HepG2 (cell line): ENCODE results near the gene HSP90AB1. TPM values are rescaled to one million over a fixed set of nuclear protein-coding genes. Genes with fewer than 3 reads are reported as not detected.

Experiments
- ATAC-seq: fragments of 200-7000 bp; cut with Tn5 transposase; 3 replicates; pipeline ENCODE4 v1.9.1; 2020; ENCODE audit warnings: mild to moderate bottlenecking, moderate library complexity
- BruUV-seq: library from RNA; stranded (reverse); fragments of 400-500 nt; replicated peaks from 2 replicates; lab custom pipeline; 2021; lab: Mats Ljungman, UMichigan
- CTCF ChIA-PET: fragments of 300-600 bp; formaldehyde crosslinking; extraction: SDS; loops from one replicate; lab custom pipeline; 2021; ENCODE audit warnings: low total read pairs, inconsistent platforms, low intra/inter-chr PET ratio; lab: Yijun Ruan, JAX
- POLR2A ChIA-PET: fragments of 350-600 bp; sonication (Branson Sonifier 250); formaldehyde crosslinking; loops from one replicate; lab custom pipeline; 2020; ENCODE audit warnings: antibody characterized with exemption, inconsistent platforms; lab: Yijun Ruan, JAX
- DNase-seq: peaks from one replicate; pipeline ENCODE4 v3.0.0-alpha.2; 2015; ENCODE audit warnings: low spot score
- FAIRE-seq: peaks from 3 replicates; lab custom pipeline; 2011; peaks lifted over from hg19 to GRCh38; lab: Jason Lieb, UNC
- H2AFZ ChIP-seq: one replicate; pipeline ENCODE4 v1.6.1; 2011; ENCODE audit warnings: low read length, inconsistent platforms
- H3K27ac ChIP-seq: fragments of 300-600 bp; 3 replicates; pipeline ENCODE4 v1.8.0; 2011; ENCODE audit warnings: mixed run types, mild to moderate bottlenecking, mixed read lengths, low read length, inconsistent platforms; ENCODE audit not compliant: insufficient read depth; ENCODE audit errors: extremely low read length
- H3K27me3 ChIP-seq, 2 experiments: fragments of 200-600 bp in 1 of 2; 2 replicates in 1 of 2; 3 replicates in 1 of 2; pipeline versions ENCODE4 v1.6.0 to v1.8.0; 2011; ENCODE audit warnings: low read length in 2 of 2, mild to moderate bottlenecking in 2 of 2, moderate library complexity in 2 of 2, inconsistent platforms in 1 of 2; ENCODE audit not compliant: insufficient read depth in 2 of 2, control insufficient read depth in 1 of 2
- H3K36me3 ChIP-seq, 2 experiments: fragments of 200-600 bp in 1 of 2; replicated peaks in 1 of 2; 2 replicates in 1 of 2; 3 replicates in 1 of 2; pipeline versions ENCODE4 v1.5.1 to v1.8.0; 2011; ENCODE audit warnings: low read length in 2 of 2, inconsistent platforms in 1 of 2; ENCODE audit not compliant: insufficient read depth in 2 of 2, control insufficient read depth in 1 of 2
- H3K4me1 ChIP-seq: 2 replicates; pipeline ENCODE4 v1.5.1; 2012; ENCODE audit warnings: low read length, inconsistent platforms; ENCODE audit not compliant: insufficient read depth
- H3K4me2 ChIP-seq: 2 replicates; pipeline ENCODE4 v1.6.0; 2011; ENCODE audit warnings: low read depth, low read length, inconsistent platforms
- H3K4me3 ChIP-seq, 3 experiments: fragments of 200-600 bp in 1 of 3; sonication (generic), shearing (Covaris generic) in 1 of 3; replicated peaks in 1 of 3; 2 replicates each; pipeline ENCODE4 v1.5.1; 2011 to 2016; ENCODE audit warnings: low read length in 3 of 3, inconsistent platforms in 2 of 3, low read depth in 2 of 3, mild to moderate bottlenecking in 2 of 3, control low read depth in 1 of 3, mixed read lengths in 1 of 3; ENCODE audit not compliant: insufficient read depth in 1 of 3
- H3K79me2 ChIP-seq: one replicate; pipeline ENCODE4 v1.6.1; 2011; ENCODE audit warnings: low read length, inconsistent platforms; ENCODE audit not compliant: insufficient read depth
- H3K9ac ChIP-seq: 2 replicates; pipeline ENCODE4 v1.6.0; 2011; ENCODE audit warnings: mild to moderate bottlenecking, low read depth, low read length, inconsistent platforms; ENCODE audit not compliant: insufficient read depth
- H3K9me3 ChIP-seq: 2 replicates; pipeline ENCODE4 v1.5.1; 2012; ENCODE audit warnings: mild to moderate bottlenecking, low read length
- H4K20me1 ChIP-seq: 2 replicates; pipeline ENCODE4 v1.6.0; 2011; ENCODE audit warnings: inconsistent platforms, mild to moderate bottlenecking, low read length, moderate library complexity; ENCODE audit not compliant: insufficient read depth
- CEBPB ChIP-seq: IDR thresholded peaks from 2 replicates; pipeline ENCODE4 v1.6.1; 2011; ENCODE audit warnings: low read depth, low read length, improper control_type of control experiment, borderline replicate concordance
- CEBPZ ChIP-seq: IDR thresholded peaks from 2 replicates; pipeline ENCODE4 v1.6.1; 2012; ENCODE audit warnings: low read length, improper control_type of control experiment
- ZKSCAN1 ChIP-seq: fragments of 150-350 bp; IDR thresholded peaks from 2 replicates; pipeline ENCODE4 v1.6.1; 2014; ENCODE audit warnings: low read length
- ZMAT3 ChIP-seq: sonication (generic); formaldehyde crosslinking; conservative IDR thresholded peaks from 2 replicates; pipeline ENCODE4 v1.7.0; 2021; ENCODE audit warnings: missing genetic modification reagents
- ZNF761 ChIP-seq: sonication (generic); formaldehyde crosslinking; conservative IDR thresholded peaks from 2 replicates; pipeline ENCODE4 v1.4.0; 2020; ENCODE audit warnings: mild to moderate bottlenecking, missing genetic modification reagents
- WGBS: methylation state at CpG from one replicate; pipeline ENCODE4 v1.1.6; 2017; ENCODE audit warnings: low lambda C conversion rate; 5-methylcytosine and 5-hydroxymethylcytosine counted together
- in situ Hi-C: cut with HindIII; loops from 2 replicates; pipeline ENCODE4 v1.10.0; 2017; ENCODE audit warnings: low pct_unique_long_range_greater_than_20kb; ENCODE audit not compliant: extremely low pct_ligation_motif_present
- intact Hi-C: fragments of 100-400 bp; cut with micrococcal nuclease; formaldehyde crosslinking; loops from one replicate; pipeline ENCODE4 v1.10.0; 2022; ENCODE audit not compliant: unreplicated experiment
- polyA plus RNA-seq, 8 experiments: library from polyadenylated mRNA; depleted of rRNA in 3 of 8; stranded (reverse) in 7 of 8; unstranded in 1 of 8; fragments of >200 nt; fragmentation: Illumina TruSeq in 4 of 8; extraction: Trizol in 4 of 8; gene quantifications; 2 replicates each; pipeline versions ENCODE4 v1.2.1 to v1.2.3, GENCODE V29; 2011 to 2016; ENCODE audit warnings: low read depth in 4 of 8, missing spikeins in 1 of 8, mixed read lengths in 1 of 8; ENCODE audit not compliant: insufficient read depth in 1 of 8
- total RNA-seq, 5 experiments: library from RNA; depleted of rRNA; stranded (reverse); fragments of >200 nt; fragmentation: Illumina TruSeq; extraction: Trizol; gene quantifications; 2 replicates each; pipeline ENCODE4 v1.2.3, GENCODE V29; 2016; ENCODE audit warnings: low read depth in 1 of 5

The HSP90AB1 gene
- total and polyA plus RNA-seq, 2 of the 13 experiments (the other 11 are each of a cell fraction or from before 2014, with no cell fraction given), result 1,325 to 1,472 TPM

GRCh38 chr6:44286747-44287146 is 39.8 kb downstream of the HSP90AB1 start:
- Histone ChIP-seq H3K27ac (no peak overlapping the region), H3K9ac (no peak overlapping the region), H2AFZ (no peak overlapping the region), H3K4me3 (no peak overlapping the region), H3K36me3 (no peaks in the 10 kb centered on the region), H3K4me1 (no peaks in the 10 kb centered on the region), H3K4me2 (no peak overlapping the region), H3K9me3 (no peaks in the 10 kb centered on the region), H3K79me2 (no peaks in the 10 kb centered on the region), H4K20me1 (no peaks in the 10 kb centered on the region; the same call in 1 of the 2 replicates), H3K27me3 (peaks cover 6 to 80% of the 10 kb centered on the region in 2 experiments)
- in situ Hi-C loops (no loop called here), intact Hi-C loops (no loop called here)
- ATAC-seq (no peak; the same call in 2 of the 3 replicates), FAIRE-seq (no peak), DNase-seq (no peak)
- CTCF ChIA-PET, result no interaction called here
- no TSS peak for BruUV-seq
- POLR2A ChIA-PET, result no interaction called here
- WGBS, result 5% methylated on average over 2 of the region's 2 CpGs
- TF ChIP-seq CEBPZ (no peak), ZKSCAN1 (peak; percentile 83)

GRCh38 chr6:44289726-44290260 is 42.9 kb downstream of the HSP90AB1 start:
- 0 out of 2 replicates have a peak, but pooled peaks have one; percentile 16 for TF ChIP-seq CEBPB
- no peak for TF ChIP-seq ZNF761 (CRISPR knock-in tag)
- no peak for TF ChIP-seq ZMAT3 (CRISPR knock-in tag)
- TF ChIP-seq, all 625 proteins: peak for 1
- BruUV-seq, result no TSS peak
- Histone ChIP-seq H4K20me1 (no peaks in the 10 kb centered on the region; the same call in 1 of the 2 replicates), H3K9ac (no peak overlapping the region), H3K9me3 (no peaks in the 10 kb centered on the region), H3K36me3 (no peaks in the 10 kb centered on the region), H3K79me2 (no peaks in the 10 kb centered on the region), H3K27ac (no peak overlapping the region), H3K4me2 (no peak overlapping the region), H3K4me3 (no peak overlapping the region), H3K4me1 (no peaks in the 10 kb centered on the region), H2AFZ (no peak overlapping the region), H3K27me3 (peaks cover 6 to 71% of the 10 kb centered on the region in 2 experiments)
- ATAC-seq (no peak), DNase-seq (no peak), FAIRE-seq (no peak)
- in situ Hi-C loops (no loop called here), intact Hi-C loops (no loop called here)
- ChIA-PET POLR2A (no interaction called here), CTCF (no interaction called here)
- WGBS, result 10% methylated on average over 7 of the region's 7 CpGs
